Natural killer cell treated with Interleukin-12 subunit alpha and Interleukin-12 subunit beta and Interleukin-15 and Interleukin-18, amount 100 ng/mL, for 72 hours (primary cell): ENCODE data around the gene RRP9. TPM values are rescaled to one million over a fixed set of nuclear protein-coding genes. Genes with fewer than 3 reads are reported as not detected.

Source experiments
- ATAC-seq, 2 donors: fragments of 150-1000 bp; cut with Tn5 transposase in 1 of 2; sonication (Bioruptor Pico), chemical (Tn5 transposase) in 1 of 2; 2 replicates each; pipeline ENCODE4 v1.10.0; 2021
- DNase-seq: peaks from one replicate; pipeline ENCODE4 v3.0.0; 2022; ENCODE audit warnings: low spot score
- H3K27ac Mint-ChIP-seq, 2 donors: 1 replicate in 1 of 2; 2 replicates in 1 of 2; pipeline ENCODE4 v1.8.0; 2022; ENCODE audit warnings: mixed read lengths in 2 of 2, mild to moderate bottlenecking in 1 of 2, moderate library complexity in 1 of 2
- H3K27me3 Mint-ChIP-seq, 2 donors: 1 replicate in 1 of 2; 2 replicates in 1 of 2; pipeline ENCODE4 v1.8.0; 2022; ENCODE audit warnings: mixed read lengths in 2 of 2
- H3K36me3 Mint-ChIP-seq: one replicate; pipeline ENCODE4 v1.8.0; 2022; ENCODE audit warnings: mixed read lengths
- H3K4me1 Mint-ChIP-seq, 2 donors: 1 replicate in 1 of 2; 2 replicates in 1 of 2; pipeline ENCODE4 v1.8.0; 2022; ENCODE audit warnings: low read depth in 2 of 2, mixed read lengths in 2 of 2, mild to moderate bottlenecking in 1 of 2
- H3K4me3 Mint-ChIP-seq: one replicate; pipeline ENCODE4 v1.8.0; 2022; ENCODE audit warnings: mixed read lengths
- H3K9me3 Mint-ChIP-seq: 2 replicates; pipeline ENCODE4 v1.8.0; 2022; ENCODE audit warnings: mixed read lengths
- total RNA-seq, 2 donors: library from RNA; stranded (reverse); gene quantifications; one replicate each; pipeline ENCODE4 v1.2.3, GENCODE V29; 2022

RRP9 gene
- total RNA-seq, 2 donors from 2014 or later, result 46.4 to 78.1 TPM

- Mint-ChIP-seq H3K27ac (no peak within 1 kb of the TSS), H3K36me3 (no peaks in the 10 kb centered on the region), H3K9me3 (no peaks in the 10 kb centered on the region), H3K27me3 (peaks cover 22 to 26% of the 10 kb centered on the region in 2 donors), H3K4me3 (no peak within 1 kb of the TSS), H3K4me1 (peaks cover 0 to 4% of the 10 kb centered on the region in 2 donors)
- ATAC-seq, result no peak
- DNase-seq, result no peak
These were observed 13.6 kb upstream of the RRP9 start, which contains the start of gene GPR62 for GRCh38 chr3:51955175-51955892. Gene GPR62, plus strand, starts transcription at chr3:51955381. Its CDS starts 272 bp downstream, at chr3:51955653.

GRCh38 chr3:51954713-51955112 lies 13.0 kb upstream of the RRP9 start:
- DNase-seq (no peak), ATAC-seq (no peak)
- H3K27me3 Mint-ChIP-seq, result peaks cover 22 to 26% of the 10 kb centered on the region in 2 donors
- H3K27ac Mint-ChIP-seq, result no peak overlapping the region
- no peaks in the 10 kb centered on the region for H3K9me3 Mint-ChIP-seq
- no peaks in the 10 kb centered on the region for H3K36me3 Mint-ChIP-seq
- peaks cover 0 to 4% of the 10 kb centered on the region in 2 donors for H3K4me1 Mint-ChIP-seq
- H3K4me3 Mint-ChIP-seq, result no peak overlapping the region

- Mint-ChIP-seq H3K4me3 (no peak overlapping the region), H3K9me3 (no peaks in the 10 kb centered on the region), H3K27me3 (peaks cover 22 to 26% of the 10 kb centered on the region in 2 donors), H3K4me1 (peaks cover 0 to 4% of the 10 kb centered on the region in 2 donors), H3K36me3 (no peaks in the 10 kb centered on the region), H3K27ac (no peak overlapping the region)
- DNase-seq (no peak), ATAC-seq (no peak)
These were observed 12.4 kb upstream of the RRP9 start for GRCh38 chr3:51954105-51954504.

GRCh38 chr3:51953445-51953844 lies 11.7 kb upstream of the RRP9 start:
- Mint-ChIP-seq H3K9me3 (no peaks in the 10 kb centered on the region), H3K4me1 (peaks cover 0 to 4% of the 10 kb centered on the region in 2 donors), H3K4me3 (no peak overlapping the region), H3K36me3 (no peaks in the 10 kb centered on the region), H3K27ac (no peak overlapping the region), H3K27me3 (peaks cover 22 to 26% of the 10 kb centered on the region in 2 donors)
- no peak for ATAC-seq
- no peak for DNase-seq

- no peaks in the 10 kb centered on the region for H3K9me3 Mint-ChIP-seq
- H3K4me1 Mint-ChIP-seq, result no peaks in the 10 kb centered on the region
- DNase-seq, result no peak
- no peak for ATAC-seq
- no peak overlapping the region for H3K27ac Mint-ChIP-seq
- H3K27me3 Mint-ChIP-seq, result peaks cover 22% of the 10 kb centered on the region in 2 donors
- no peak overlapping the region for H3K4me3 Mint-ChIP-seq
- H3K36me3 Mint-ChIP-seq, result no peaks in the 10 kb centered on the region
These were observed 9.2 kb upstream of the RRP9 start for GRCh38 chr3:51950899-51951298.

- peak; percentile 38 for DNase-seq
These were observed 7.4 kb upstream of the RRP9 start for GRCh38 chr3:51949121-51949520.

GRCh38 chr3:51948016-51948580 lies 6.4 kb upstream of the RRP9 start:
- no peak overlapping the region for H3K4me3 Mint-ChIP-seq
- H3K9me3 Mint-ChIP-seq, result no peaks in the 10 kb centered on the region
- peaks cover 2 to 6% of the 10 kb centered on the region in 2 donors for H3K27me3 Mint-ChIP-seq
- ATAC-seq (no peak), DNase-seq (peak; percentile 34)
- H3K27ac Mint-ChIP-seq, result no peak overlapping the region
- no peaks in the 10 kb centered on the region for H3K36me3 Mint-ChIP-seq
- peaks cover under 1 to 4% of the 10 kb centered on the region in 2 donors for H3K4me1 Mint-ChIP-seq

More at GRCh38 chr3:51949121-51949520, 7.4 kb upstream of the RRP9 start:
- Mint-ChIP-seq H3K4me1 (peaks cover 0 to 3% of the 10 kb centered on the region in 2 donors), H3K4me3 (no peak overlapping the region), H3K9me3 (no peaks in the 10 kb centered on the region), H3K27me3 (peaks cover 12 to 16% of the 10 kb centered on the region in 2 donors), H3K27ac (no peak overlapping the region), H3K36me3 (no peaks in the 10 kb centered on the region)
- no peak for ATAC-seq

GRCh38 chr3:51947215-51947900 lies 5.7 kb upstream of the RRP9 start:
- H3K4me3 Mint-ChIP-seq, result no peak overlapping the region
- ATAC-seq (no peak), DNase-seq (peak; percentile 47)
- H3K36me3 Mint-ChIP-seq, result no peaks in the 10 kb centered on the region
- H3K9me3 Mint-ChIP-seq, result no peaks in the 10 kb centered on the region
- no peak overlapping the region for H3K27ac Mint-ChIP-seq
- H3K27me3 Mint-ChIP-seq, result peaks cover 0 to 4% of the 10 kb centered on the region in 2 donors
- peaks cover 4 to 5% of the 10 kb centered on the region in 2 donors for H3K4me1 Mint-ChIP-seq

GRCh38 chr3:51946796-51947195 lies 5.1 kb upstream of the RRP9 start:
- Mint-ChIP-seq H3K9me3 (no peaks in the 10 kb centered on the region), H3K27me3 (peaks cover 0 to 2% of the 10 kb centered on the region in 2 donors), H3K4me1 (peaks cover 5 to 10% of the 10 kb centered on the region in 2 donors), H3K27ac (no peak overlapping the region), H3K36me3 (no peaks in the 10 kb centered on the region), H3K4me3 (no peak overlapping the region)
- DNase-seq (peak; percentile 37), ATAC-seq (no peak)

GRCh38 chr3:51945926-51946705 lies 4.4 kb upstream of the RRP9 start:
- no peaks in the 10 kb centered on the region for H3K9me3 Mint-ChIP-seq
- H3K27me3 Mint-ChIP-seq, result peaks cover 0 to under 1% of the 10 kb centered on the region in 2 donors
- ATAC-seq (no peak), DNase-seq (peak; percentile 59)
- H3K4me3 Mint-ChIP-seq, result no peak overlapping the region
- H3K27ac Mint-ChIP-seq, result no peak overlapping the region
- no peaks in the 10 kb centered on the region for H3K36me3 Mint-ChIP-seq
- H3K4me1 Mint-ChIP-seq, result peaks cover 6 to 14% of the 10 kb centered on the region in 2 donors

- no peak for ATAC-seq
- Mint-ChIP-seq H3K36me3 (no peaks in the 10 kb centered on the region), H3K4me3 (no peak overlapping the region), H3K9me3 (no peaks in the 10 kb centered on the region), H3K27me3 (no peaks in the 10 kb centered on the region), H3K4me1 (peaks cover 14 to 23% of the 10 kb centered on the region in 2 donors), H3K27ac (no peak overlapping the region)
- peak; percentile 55 for DNase-seq
These were observed 3.5 kb upstream of the RRP9 start for GRCh38 chr3:51945031-51945840.

GRCh38 chr3:51944451-51945021 lies 2.8 kb upstream of the RRP9 start:
- peaks cover 19 to 29% of the 10 kb centered on the region in 2 donors for H3K4me1 Mint-ChIP-seq
- no peaks in the 10 kb centered on the region for H3K36me3 Mint-ChIP-seq
- DNase-seq (peak; percentile 46), ATAC-seq (no peak)
- H3K27ac Mint-ChIP-seq, result no peak overlapping the region
- no peaks in the 10 kb centered on the region for H3K9me3 Mint-ChIP-seq
- H3K27me3 Mint-ChIP-seq, result no peaks in the 10 kb centered on the region
- H3K4me3 Mint-ChIP-seq, result no peak overlapping the region
